SJSA1 (cell line): Measurements from ENCODE around the gene CELSR1. TPM values are rescaled to one million over a fixed set of nuclear protein-coding genes. Genes with fewer than 3 reads are reported as not detected.
"Not testable (repeated sequence)": the region's sequence is repeated elsewhere in the genome, so short reads cannot be mapped to it uniquely, and the experiment has no call there.

Source experiments
- DNase-seq, 2 experiments: peaks; one replicate each; pipeline ENCODE4 v3.0.0-alpha.2; 2015 to 2020; ENCODE audit warnings: low spot score in 2 of 2, low read depth in 1 of 2
- H3K27ac ChIP-seq: fragments of 250-450 bp; sonication (Bioruptor Pico); 2 replicates; pipeline ENCODE4 v1.5.1; 2020; ENCODE audit warnings: mild to moderate bottlenecking, moderate library complexity
- H3K27me3 ChIP-seq: fragments of 250-450 bp; sonication (Bioruptor Pico); replicated peaks from 2 replicates; pipeline ENCODE4 v1.5.1; 2020; ENCODE audit warnings: mild to moderate bottlenecking, moderate library complexity
- H3K36me3 ChIP-seq: fragments of 250-450 bp; sonication (Bioruptor Pico); 2 replicates; pipeline ENCODE4 v1.5.1; 2020; ENCODE audit warnings: mild to moderate bottlenecking
- H3K4me1 ChIP-seq: fragments of 250-450 bp; sonication (Bioruptor Pico); replicated peaks from 2 replicates; pipeline ENCODE4 v1.6.1; 2021; ENCODE audit warnings: mild to moderate bottlenecking
- H3K4me3 ChIP-seq: fragments of 250-450 bp; sonication (Bioruptor Pico); 2 replicates; pipeline ENCODE4 v1.5.1; 2020; ENCODE audit warnings: mild to moderate bottlenecking
- H3K9me3 ChIP-seq: fragments of 250-450 bp; sonication (Bioruptor Pico); replicated peaks from 2 replicates; pipeline ENCODE4 v1.5.1; 2020; ENCODE audit warnings: mild to moderate bottlenecking
- total RNA-seq: library from RNA; depleted of rRNA; stranded (reverse); fragments of >200 nt; shearing (Covaris generic); gene quantifications from 2 replicates; pipeline ENCODE4 v1.2.3, GENCODE V29; 2014

Gene CELSR1
- total RNA-seq, 1 experiment from 2014 or later: 1.1 TPM

- DNase-seq: no peak
- H3K27me3 ChIP-seq: peaks cover 4% of the 10 kb centered on the region; the same call in 1 of the 2 replicates
- H3K36me3 ChIP-seq: no peaks in the 10 kb centered on the region
- H3K4me1 ChIP-seq: no peaks in the 10 kb centered on the region
- no peak overlapping the region for H3K27ac ChIP-seq
- no peaks in the 10 kb centered on the region for H3K9me3 ChIP-seq
- H3K4me3 ChIP-seq: no peak overlapping the region
These were observed 128.6 kb downstream of the CELSR1 start for GRCh38 chr22:46408568-46409506.

- Histone ChIP-seq H3K9me3 (no peaks in the 10 kb centered on the region), H3K27me3 (no peaks in the 10 kb centered on the region), H3K4me1 (no peaks in the 10 kb centered on the region), H3K27ac (no peak overlapping the region), H3K36me3 (no peaks in the 10 kb centered on the region), H3K4me3 (no peak overlapping the region)
- no peak for DNase-seq
These were observed 129.7 kb downstream of the CELSR1 start for GRCh38 chr22:46407748-46408147.

- H3K9me3 ChIP-seq: no peaks in the 10 kb centered on the region
- no peak for DNase-seq
- no peak overlapping the region for H3K27ac ChIP-seq
- H3K4me3 ChIP-seq: no peak overlapping the region
- no peaks in the 10 kb centered on the region for H3K27me3 ChIP-seq
- no peaks in the 10 kb centered on the region for H3K4me1 ChIP-seq
- H3K36me3 ChIP-seq: no peaks in the 10 kb centered on the region
These were observed 130.6 kb downstream of the CELSR1 start for GRCh38 chr22:46406791-46407190.

GRCh38 chr22:46406349-46406748 lies 131.1 kb downstream of the CELSR1 start:
- Histone ChIP-seq H3K4me1 (no peaks in the 10 kb centered on the region), H3K27ac (no peak overlapping the region), H3K36me3 (no peaks in the 10 kb centered on the region), H3K9me3 (no peaks in the 10 kb centered on the region), H3K4me3 (no peak overlapping the region), H3K27me3 (no peaks in the 10 kb centered on the region)
- DNase-seq: no peak

GRCh38 chr22:46405901-46406300 lies 131.5 kb downstream of the CELSR1 start:
- Histone ChIP-seq H3K4me1 (no peaks in the 10 kb centered on the region), H3K36me3 (no peaks in the 10 kb centered on the region), H3K9me3 (no peaks in the 10 kb centered on the region), H3K4me3 (no peak overlapping the region), H3K27me3 (no peaks in the 10 kb centered on the region), H3K27ac (no peak overlapping the region)
- DNase-seq: no peak

- not testable (repeated sequence) for H3K27ac ChIP-seq, H3K4me3 ChIP-seq, H3K27me3 ChIP-seq, DNase-seq, H3K36me3 ChIP-seq, H3K9me3 ChIP-seq, H3K4me1 ChIP-seq
These were observed 133.5 kb downstream of the CELSR1 start for GRCh38 chr22:46403880-46404279.

- Histone ChIP-seq H3K36me3 (no peaks in the 10 kb centered on the region), H3K27ac (no peak overlapping the region), H3K9me3 (no peaks in the 10 kb centered on the region), H3K4me1 (no peaks in the 10 kb centered on the region), H3K27me3 (no peaks in the 10 kb centered on the region), H3K4me3 (no peak overlapping the region)
- DNase-seq: no peak
These were observed 134.9 kb downstream of the CELSR1 start for GRCh38 chr22:46402505-46402904.

GRCh38 chr22:46401370-46401769 lies 136.1 kb downstream of the CELSR1 start:
- DNase-seq: no peak
- H3K4me1 ChIP-seq: no peaks in the 10 kb centered on the region
- H3K27me3 ChIP-seq: no peaks in the 10 kb centered on the region
- no peak overlapping the region for H3K27ac ChIP-seq
- H3K36me3 ChIP-seq: no peaks in the 10 kb centered on the region
- no peaks in the 10 kb centered on the region for H3K9me3 ChIP-seq
- H3K4me3 ChIP-seq: no peak overlapping the region

GRCh38 chr22:46399251-46400024 lies 138.0 kb downstream of the CELSR1 start:
- DNase-seq: no peak

GRCh38 chr22:46397951-46398350 lies 139.5 kb downstream of the CELSR1 start:
- Histone ChIP-seq H3K36me3 (no peaks in the 10 kb centered on the region), H3K4me3 (no peak overlapping the region), H3K27ac (no peak overlapping the region), H3K9me3 (no peaks in the 10 kb centered on the region), H3K4me1 (no peaks in the 10 kb centered on the region), H3K27me3 (no peaks in the 10 kb centered on the region)
- no peak for DNase-seq

More at GRCh38 chr22:46399251-46400024, 138.0 kb downstream of the CELSR1 start:
- no peak overlapping the region for H3K4me3 ChIP-seq
- H3K27ac ChIP-seq: no peak overlapping the region
- no peaks in the 10 kb centered on the region for H3K9me3 ChIP-seq
- H3K27me3 ChIP-seq: no peaks in the 10 kb centered on the region
- H3K4me1 ChIP-seq: no peaks in the 10 kb centered on the region
- H3K36me3 ChIP-seq: no peaks in the 10 kb centered on the region

- H3K4me1 ChIP-seq: no peaks in the 10 kb centered on the region
- no peak for DNase-seq
- H3K9me3 ChIP-seq: no peaks in the 10 kb centered on the region
- no peaks in the 10 kb centered on the region for H3K36me3 ChIP-seq
- H3K27ac ChIP-seq: no peak overlapping the region
- H3K27me3 ChIP-seq: no peaks in the 10 kb centered on the region
- H3K4me3 ChIP-seq: no peak overlapping the region
These were observed 139.9 kb downstream of the CELSR1 start for GRCh38 chr22:46397514-46397913.

- DNase-seq, H3K9me3 ChIP-seq, H3K27ac ChIP-seq, H3K27me3 ChIP-seq, H3K36me3 ChIP-seq, H3K4me3 ChIP-seq, H3K4me1 ChIP-seq: not testable (repeated sequence)
These were observed 140.4 kb downstream of the CELSR1 start for GRCh38 chr22:46397049-46397448.

- H3K4me1 ChIP-seq: peaks cover 14% of the 10 kb centered on the region
These were observed 142.3 kb downstream of the CELSR1 start for GRCh38 chr22:46395145-46395544.

GRCh38 chr22:46394622-46395021 lies 142.8 kb downstream of the CELSR1 start:
- no peaks in the 10 kb centered on the region for H3K36me3 ChIP-seq
- no peak overlapping the region for H3K4me3 ChIP-seq
- no peaks in the 10 kb centered on the region for H3K27me3 ChIP-seq
- no peak for DNase-seq
- peaks cover 14% of the 10 kb centered on the region for H3K4me1 ChIP-seq
- no peaks in the 10 kb centered on the region for H3K9me3 ChIP-seq
- no peak overlapping the region for H3K27ac ChIP-seq

More at GRCh38 chr22:46395145-46395544, 142.3 kb downstream of the CELSR1 start:
- H3K27ac ChIP-seq: no peak overlapping the region
- no peak for DNase-seq
- H3K36me3 ChIP-seq: no peaks in the 10 kb centered on the region
- H3K27me3 ChIP-seq: no peaks in the 10 kb centered on the region
- no peaks in the 10 kb centered on the region for H3K9me3 ChIP-seq
- H3K4me3 ChIP-seq: no peak overlapping the region
